PC-9 (cell line): Measurements from ENCODE around the gene MMP20. TPM values are rescaled to one million over a fixed set of nuclear protein-coding genes. Genes with fewer than 3 reads are reported as not detected.

Experiments used
- BruUV-seq: library from RNA; stranded (reverse); fragments of 400-500 nt; replicated peaks from 2 replicates; lab custom pipeline; 2021; lab: Mats Ljungman, UMichigan
- CTCF ChIA-PET: fragments of 300-600 bp; sonication (Branson Sonifier 250); formaldehyde crosslinking; loops from one replicate; lab custom pipeline; 2022; ENCODE audit warnings: antibody characterized with exemption; lab: Charles Lee
- POLR2A ChIA-PET: fragments of 300-600 bp; sonication (Branson Sonifier 250); formaldehyde crosslinking; loops from one replicate; lab custom pipeline; 2022; ENCODE audit warnings: antibody characterized with exemption; ENCODE audit not compliant: unreplicated experiment; lab: Charles Lee
- DNase-seq, 2 experiments: peaks; one replicate each; pipeline versions ENCODE4 v3.0.0 to v3.0.0-alpha.2; 2015 to 2022; ENCODE audit warnings: mixed read lengths in 1 of 2
- H2AFZ ChIP-seq: fragments of 200-600 bp; sonication (generic); 2 replicates; pipeline ENCODE4 v1.8.1; 2017; ENCODE audit warnings: antibody characterized with exemption
- H3F3A ChIP-seq: fragments of 200-600 bp; sonication (generic); 2 replicates; pipeline ENCODE4 v1.8.1; 2017; ENCODE audit warnings: antibody characterized with exemption, mild to moderate bottlenecking, low read depth; ENCODE audit not compliant: insufficient read depth
- H3K27ac ChIP-seq: fragments of 200-600 bp; sonication (generic); 2 replicates; pipeline ENCODE4 v1.6.1; 2016; ENCODE audit warnings: mixed run types
- H3K27me3 ChIP-seq: fragments of 200-600 bp; sonication (generic); 2 replicates; pipeline ENCODE4 v1.6.1; 2016; ENCODE audit warnings: low read depth, mixed run types; ENCODE audit not compliant: insufficient read depth
- H3K36me3 ChIP-seq: fragments of 200-600 bp; sonication (generic); 2 replicates; pipeline ENCODE4 v1.6.1; 2016; ENCODE audit warnings: low read depth, mixed run types
- H3K4me1 ChIP-seq: fragments of 200-600 bp; sonication (generic); replicated peaks from 2 replicates; pipeline ENCODE4 v1.6.1; 2016; ENCODE audit warnings: mixed run types; ENCODE audit not compliant: insufficient read depth
- H3K4me2 ChIP-seq: fragments of 200-600 bp; sonication (generic); 2 replicates; pipeline ENCODE4 v1.6.1; 2017; ENCODE audit warnings: mixed run types
- H3K4me3 ChIP-seq: fragments of 200-600 bp; sonication (generic); 2 replicates; pipeline ENCODE4 v1.6.1; 2016; ENCODE audit warnings: mixed run types
- H3K79me2 ChIP-seq: fragments of 200-600 bp; sonication (generic); 2 replicates; pipeline ENCODE4 v1.6.1; 2017; ENCODE audit warnings: low read depth, mixed run types
- H3K9me2 ChIP-seq: fragments of 200-600 bp; sonication (generic); 2 replicates; pipeline ENCODE4 v1.8.1; 2017; ENCODE audit warnings: mild to moderate bottlenecking; ENCODE audit not compliant: insufficient read depth
- H3K9me3 ChIP-seq: fragments of 200-600 bp; sonication (generic); 2 replicates; pipeline ENCODE4 v1.8.1; 2016; ENCODE audit warnings: low read depth; ENCODE audit not compliant: insufficient read depth
- H4K20me1 ChIP-seq: fragments of 200-600 bp; sonication (generic); 2 replicates; pipeline ENCODE4 v1.8.1; 2017; ENCODE audit not compliant: insufficient read depth
- EZH2 ChIP-seq: fragments of 200-600 bp; sonication (generic); IDR thresholded peaks from 2 replicates; pipeline ENCODE4 v1.8.0; 2017; ENCODE audit warnings: antibody characterized with exemption, low read depth
- intact Hi-C: fragments of 100-400 bp; cut with micrococcal nuclease; formaldehyde crosslinking; loops from one replicate; pipeline ENCODE4 v1.10.0; 2022; ENCODE audit not compliant: unreplicated experiment
- total RNA-seq: library from RNA; stranded (reverse); gene quantifications from 2 replicates; pipeline ENCODE4 v1.2.3, GENCODE V29; 2021
- TF ChIP-seq, protein P1 (sequence below): fragments of 200-600 bp; sonication (generic); conservative IDR thresholded peaks from 2 replicates; pipeline ENCODE4 v1.6.1; 2017; ENCODE audit warnings: mixed run types, antibody characterized with exemption, mild to moderate bottlenecking, moderate library complexity

MMP20 gene
- total RNA-seq, 1 experiment from 2014 or later, result not detected

DNA sequence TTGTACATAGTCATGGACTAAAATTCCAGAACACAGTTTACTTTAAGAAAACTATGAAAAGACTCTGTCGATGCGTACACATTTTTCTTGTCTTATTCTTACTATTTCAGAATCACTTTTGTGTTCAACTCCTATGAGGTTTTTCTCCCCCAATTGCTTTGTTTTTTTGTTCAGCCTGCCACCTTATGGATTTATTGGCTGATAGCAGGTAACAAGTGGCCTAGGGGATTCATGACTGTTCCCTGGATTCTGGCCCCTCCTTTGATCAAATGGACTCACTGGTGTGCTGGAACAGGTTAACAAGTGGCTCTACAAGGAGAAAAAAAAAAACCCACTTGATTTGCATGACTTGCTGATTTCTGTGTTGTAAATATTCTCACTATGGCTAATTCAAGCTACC, 10.6 kb downstream of the MMP20 start:
- Histone ChIP-seq H3K9me3 (no peaks in the 10 kb centered on the region), H3K27me3 (no peaks in the 10 kb centered on the region), H3K4me3 (no peak overlapping the region), H3K4me2 (no peak overlapping the region), H3K79me2 (no peaks in the 10 kb centered on the region), H2AFZ (no peak overlapping the region), H4K20me1 (no peaks in the 10 kb centered on the region), H3K36me3 (no peaks in the 10 kb centered on the region), H3F3A (peaks cover 6% of the 10 kb centered on the region; the same call in 1 of the 2 replicates), H3K4me1 (no peaks in the 10 kb centered on the region), H3K27ac (no peak overlapping the region), H3K9me2 (no peaks in the 10 kb centered on the region)
- POLR2A ChIA-PET, result no interaction called here
- no peak for DNase-seq
- intact Hi-C loops, result loop anchor here (5.0 to 10.0 kb wide), 3 partner anchors 162 to 1160 kb away; partner anchors contain the start of gene TMEM123
- CTCF ChIA-PET, result interaction anchor here (1.0 to 2.0 kb wide), 3 partner anchors 52 to 753 kb away, joined by 3 to 11 read pairs (median 8); no protein-coding TSS in a partner anchor
- no TSS peak for BruUV-seq
- TF ChIP-seq, protein P1, sequence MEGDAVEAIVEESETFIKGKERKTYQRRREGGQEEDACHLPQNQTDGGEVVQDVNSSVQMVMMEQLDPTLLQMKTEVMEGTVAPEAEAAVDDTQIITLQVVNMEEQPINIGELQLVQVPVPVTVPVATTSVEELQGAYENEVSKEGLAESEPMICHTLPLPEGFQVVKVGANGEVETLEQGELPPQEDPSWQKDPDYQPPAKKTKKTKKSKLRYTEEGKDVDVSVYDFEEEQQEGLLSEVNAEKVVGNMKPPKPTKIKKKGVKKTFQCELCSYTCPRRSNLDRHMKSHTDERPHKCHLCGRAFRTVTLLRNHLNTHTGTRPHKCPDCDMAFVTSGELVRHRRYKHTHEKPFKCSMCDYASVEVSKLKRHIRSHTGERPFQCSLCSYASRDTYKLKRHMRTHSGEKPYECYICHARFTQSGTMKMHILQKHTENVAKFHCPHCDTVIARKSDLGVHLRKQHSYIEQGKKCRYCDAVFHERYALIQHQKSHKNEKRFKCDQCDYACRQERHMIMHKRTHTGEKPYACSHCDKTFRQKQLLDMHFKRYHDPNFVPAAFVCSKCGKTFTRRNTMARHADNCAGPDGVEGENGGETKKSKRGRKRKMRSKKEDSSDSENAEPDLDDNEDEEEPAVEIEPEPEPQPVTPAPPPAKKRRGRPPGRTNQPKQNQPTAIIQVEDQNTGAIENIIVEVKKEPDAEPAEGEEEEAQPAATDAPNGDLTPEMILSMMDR, result peak; percentile 50; the same call in 1 of the 2 replicates
- TF ChIP-seq EZH2, result no peak

DNA sequence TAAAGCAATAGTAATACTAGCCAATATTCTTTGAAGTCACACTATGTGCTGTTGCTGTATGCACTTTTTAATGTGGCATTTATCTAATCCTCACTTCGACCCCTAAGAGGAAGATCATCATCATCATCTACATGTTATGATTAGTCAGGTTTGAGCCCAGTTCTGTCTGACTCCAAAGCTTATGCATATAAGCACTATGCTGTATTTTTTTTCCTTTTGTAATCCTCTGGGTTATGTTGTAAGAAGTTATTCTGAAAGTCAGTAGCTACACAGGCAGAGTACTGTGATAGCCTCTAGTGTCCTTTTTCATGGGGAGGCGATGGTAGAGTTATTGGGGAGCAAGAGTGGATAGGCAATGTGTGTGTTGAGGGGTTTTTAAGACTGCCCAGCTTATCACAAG, 11.1 kb downstream of the MMP20 start:
- no peaks in the 10 kb centered on the region for H4K20me1 ChIP-seq
- no peak for DNase-seq
- H3K9me2 ChIP-seq, result no peaks in the 10 kb centered on the region
- H3K27me3 ChIP-seq, result no peaks in the 10 kb centered on the region
- H3K36me3 ChIP-seq, result no peaks in the 10 kb centered on the region
- H2AFZ ChIP-seq, result no peak overlapping the region
- no peak for TF ChIP-seq EZH2
- TF ChIP-seq, protein P1, result no peak
- H3K27ac ChIP-seq, result no peak overlapping the region
- intact Hi-C loops, result loop anchor here (5.0 to 10.0 kb wide), 3 partner anchors 162 to 1159 kb away; partner anchors contain the start of gene TMEM123
- H3F3A ChIP-seq, result peaks cover 6% of the 10 kb centered on the region; the same call in 1 of the 2 replicates
- ChIA-PET CTCF (interaction anchor here (1.0 to 2.0 kb wide), 4 partner anchors 52 to 753 kb away, joined by 3 to 11 read pairs (median 6); no protein-coding TSS in a partner anchor), POLR2A (no interaction called here)
- no peaks in the 10 kb centered on the region for H3K9me3 ChIP-seq
- no TSS peak for BruUV-seq
- H3K4me1 ChIP-seq, result no peaks in the 10 kb centered on the region
- H3K4me2 ChIP-seq, result no peak overlapping the region
- H3K79me2 ChIP-seq, result no peaks in the 10 kb centered on the region
- H3K4me3 ChIP-seq, result no peak overlapping the region

DNA sequence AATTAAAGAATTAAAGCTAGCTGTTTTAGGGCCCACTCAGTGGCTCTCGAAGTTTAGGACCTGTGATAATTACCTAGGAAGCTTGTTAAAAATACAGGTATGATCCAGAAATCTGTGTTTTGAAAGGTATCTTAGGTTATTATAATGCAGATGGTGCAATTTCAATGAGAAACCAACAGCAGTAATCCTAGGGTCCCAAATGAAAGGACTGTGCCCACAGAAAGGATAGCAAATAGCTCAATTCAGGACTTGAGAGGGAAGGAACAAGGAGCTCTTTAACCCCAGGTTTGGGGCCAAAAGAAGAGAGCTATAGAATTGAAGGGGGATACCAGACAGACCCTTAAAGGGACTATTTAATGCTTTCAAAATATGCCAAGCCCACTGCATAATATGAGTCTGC, 11.7 kb downstream of the MMP20 start:
- Histone ChIP-seq H3K9me3 (no peaks in the 10 kb centered on the region), H3K4me1 (no peaks in the 10 kb centered on the region), H2AFZ (no peak overlapping the region), H3K79me2 (no peaks in the 10 kb centered on the region), H3K36me3 (no peaks in the 10 kb centered on the region), H3F3A (peaks cover 6% of the 10 kb centered on the region; the same call in 1 of the 2 replicates), H3K9me2 (no peaks in the 10 kb centered on the region), H3K4me3 (no peak overlapping the region), H4K20me1 (no peaks in the 10 kb centered on the region), H3K27ac (no peak overlapping the region), H3K27me3 (no peaks in the 10 kb centered on the region), H3K4me2 (0 out of 2 replicates have a peak overlapping the region, but pooled peaks have one; percentile 48)
- no TSS peak for BruUV-seq
- TF ChIP-seq EZH2, result no peak
- TF ChIP-seq, protein P1, result no peak
- CTCF ChIA-PET, result interaction anchor here (0.7 to 2.0 kb wide), 8 partner anchors 9 to 1138 kb away, joined by 3 to 11 read pairs (median 3); no protein-coding TSS in a partner anchor
- DNase-seq, result no peak
- POLR2A ChIA-PET, result no interaction called here
- intact Hi-C loops, result loop anchor here (1.0 to 10.0 kb wide), 12 partner anchors 53 to 1159 kb away; partner anchors contain the start of genes BIRC2 and TMEM123
